Central memory CD8-positive, alpha-beta T cell (primary cell): ENCODE results near the gene RAPGEF4.

Experiments used
- ATAC-seq: fragments of 150-1000 bp; cut with Tn5 transposase; replicated peaks from 2 replicates; pipeline ENCODE4 v1.10.0; 2022; ENCODE audit warnings: mild to moderate bottlenecking, moderate FRiP score, moderate number of reproducible peaks; ENCODE audit not compliant: poor library complexity, severe bottlenecking; ENCODE audit errors: extremely low read depth
- DNase-seq, 2 donors: peaks; one replicate each; pipeline ENCODE4 v3.0.0; 2021; ENCODE audit warnings: low spot score in 2 of 2
- H3K27ac Mint-ChIP-seq: one replicate; pipeline ENCODE4 v1.8.0; 2022; ENCODE audit warnings: low read depth, mild to moderate bottlenecking, moderate library complexity, mixed read lengths
- H3K27me3 Mint-ChIP-seq: one replicate; pipeline ENCODE4 v1.8.0; 2022; ENCODE audit warnings: mixed read lengths
- H3K36me3 Mint-ChIP-seq: one replicate; pipeline ENCODE4 v1.8.0; 2022; ENCODE audit warnings: mild to moderate bottlenecking, moderate library complexity, mixed read lengths; ENCODE audit not compliant: insufficient read depth
- H3K4me1 Mint-ChIP-seq: one replicate; pipeline ENCODE4 v1.8.0; 2022; ENCODE audit warnings: mixed read lengths
- H3K4me3 Mint-ChIP-seq: one replicate; pipeline ENCODE4 v1.8.0; 2022; ENCODE audit warnings: mild to moderate bottlenecking, moderate library complexity, mixed read lengths
- H3K9me3 Mint-ChIP-seq: one replicate; pipeline ENCODE4 v1.8.0; 2022; ENCODE audit warnings: mixed read lengths

RAPGEF4 gene

GRCh38 chr2:172861656-172862476, 126.2 kb downstream of the RAPGEF4 start:
- no peak overlapping the region for H3K4me3 Mint-ChIP-seq
- ATAC-seq (no peak), DNase-seq (no peak)
- H3K27me3 Mint-ChIP-seq: peaks cover 71% of the 10 kb centered on the region
- H3K36me3 Mint-ChIP-seq: no peaks in the 10 kb centered on the region
- H3K4me1 Mint-ChIP-seq: no peaks in the 10 kb centered on the region
- no peaks in the 10 kb centered on the region for H3K9me3 Mint-ChIP-seq
- H3K27ac Mint-ChIP-seq: no peak overlapping the region

GRCh38 chr2:172863341-172863740, 127.7 kb downstream of the RAPGEF4 start:
- Mint-ChIP-seq H3K27ac (no peak overlapping the region), H3K4me1 (no peaks in the 10 kb centered on the region), H3K9me3 (no peaks in the 10 kb centered on the region), H3K36me3 (no peaks in the 10 kb centered on the region), H3K4me3 (no peak overlapping the region), H3K27me3 (peaks cover 64% of the 10 kb centered on the region)
- no peak for ATAC-seq
- DNase-seq: no peak

GRCh38 chr2:172864182-172864581, 128.5 kb downstream of the RAPGEF4 start:
- H3K4me3 Mint-ChIP-seq: no peak overlapping the region
- no peaks in the 10 kb centered on the region for H3K9me3 Mint-ChIP-seq
- H3K27ac Mint-ChIP-seq: no peak overlapping the region
- no peaks in the 10 kb centered on the region for H3K36me3 Mint-ChIP-seq
- ATAC-seq (no peak), DNase-seq (no peak)
- peaks cover 62% of the 10 kb centered on the region for H3K27me3 Mint-ChIP-seq
- H3K4me1 Mint-ChIP-seq: no peaks in the 10 kb centered on the region

GRCh38 chr2:172865422-172865821, 129.8 kb downstream of the RAPGEF4 start:
- Mint-ChIP-seq H3K9me3 (no peaks in the 10 kb centered on the region), H3K4me3 (no peak overlapping the region), H3K27ac (no peak overlapping the region), H3K27me3 (peaks cover 50% of the 10 kb centered on the region), H3K36me3 (no peaks in the 10 kb centered on the region), H3K4me1 (no peaks in the 10 kb centered on the region)
- no peak for DNase-seq
- ATAC-seq: no peak

- Mint-ChIP-seq H3K36me3 (no peaks in the 10 kb centered on the region), H3K4me1 (no peaks in the 10 kb centered on the region), H3K27ac (no peak overlapping the region), H3K4me3 (no peak overlapping the region), H3K27me3 (peaks cover 20% of the 10 kb centered on the region), H3K9me3 (no peaks in the 10 kb centered on the region)
- ATAC-seq (no peak), DNase-seq (no peak)
Measured at GRCh38 chr2:172869861-172870260, 134.2 kb downstream of the RAPGEF4 start.

- H3K9me3 Mint-ChIP-seq: no peaks in the 10 kb centered on the region
- H3K27me3 Mint-ChIP-seq: peaks cover 15% of the 10 kb centered on the region
- H3K4me3 Mint-ChIP-seq: no peak overlapping the region
- H3K36me3 Mint-ChIP-seq: no peaks in the 10 kb centered on the region
- DNase-seq (no peak), ATAC-seq (no peak)
- H3K4me1 Mint-ChIP-seq: no peaks in the 10 kb centered on the region
- no peak overlapping the region for H3K27ac Mint-ChIP-seq
Measured at GRCh38 chr2:172870396-172870795, 134.8 kb downstream of the RAPGEF4 start.

- Mint-ChIP-seq H3K36me3 (no peaks in the 10 kb centered on the region), H3K9me3 (no peaks in the 10 kb centered on the region), H3K27me3 (peaks cover 46% of the 10 kb centered on the region)
Measured at GRCh38 chr2:172877826-172878225, 142.2 kb downstream of the RAPGEF4 start.

GRCh38 chr2:172878260-172878659, 142.6 kb downstream of the RAPGEF4 start:
- H3K27me3 Mint-ChIP-seq: peaks cover 45% of the 10 kb centered on the region
- ATAC-seq: no peak
- H3K4me3 Mint-ChIP-seq: no peak overlapping the region
- H3K36me3 Mint-ChIP-seq: no peaks in the 10 kb centered on the region
- no peaks in the 10 kb centered on the region for H3K9me3 Mint-ChIP-seq
- DNase-seq: no peak
- no peaks in the 10 kb centered on the region for H3K4me1 Mint-ChIP-seq
- no peak overlapping the region for H3K27ac Mint-ChIP-seq

More at GRCh38 chr2:172877826-172878225, 142.2 kb downstream of the RAPGEF4 start:
- no peak for ATAC-seq
- H3K4me1 Mint-ChIP-seq: no peaks in the 10 kb centered on the region
- no peak for DNase-seq
- H3K4me3 Mint-ChIP-seq: no peak overlapping the region
- no peak overlapping the region for H3K27ac Mint-ChIP-seq

- H3K4me1 Mint-ChIP-seq: no peaks in the 10 kb centered on the region
- no peak overlapping the region for H3K4me3 Mint-ChIP-seq
- H3K27ac Mint-ChIP-seq: no peak overlapping the region
- ATAC-seq (no peak), DNase-seq (no peak)
- H3K9me3 Mint-ChIP-seq: no peaks in the 10 kb centered on the region
- peaks cover 42% of the 10 kb centered on the region for H3K27me3 Mint-ChIP-seq
- no peaks in the 10 kb centered on the region for H3K36me3 Mint-ChIP-seq
Measured at GRCh38 chr2:172884336-172884735, 148.7 kb downstream of the RAPGEF4 start.

GRCh38 chr2:172885996-172886395, 150.4 kb downstream of the RAPGEF4 start:
- H3K36me3 Mint-ChIP-seq: no peaks in the 10 kb centered on the region
- H3K4me3 Mint-ChIP-seq: no peak overlapping the region
- H3K4me1 Mint-ChIP-seq: no peaks in the 10 kb centered on the region
- DNase-seq (no peak), ATAC-seq (no peak)
- H3K9me3 Mint-ChIP-seq: no peaks in the 10 kb centered on the region
- H3K27me3 Mint-ChIP-seq: peaks cover 44% of the 10 kb centered on the region
- no peak overlapping the region for H3K27ac Mint-ChIP-seq

- H3K4me3 Mint-ChIP-seq: no peak overlapping the region
- DNase-seq (no peak), ATAC-seq (no peak)
- no peaks in the 10 kb centered on the region for H3K36me3 Mint-ChIP-seq
- no peaks in the 10 kb centered on the region for H3K4me1 Mint-ChIP-seq
- no peaks in the 10 kb centered on the region for H3K9me3 Mint-ChIP-seq
- no peak overlapping the region for H3K27ac Mint-ChIP-seq
- H3K27me3 Mint-ChIP-seq: peaks cover 56% of the 10 kb centered on the region
Measured at GRCh38 chr2:172887280-172887679, 151.6 kb downstream of the RAPGEF4 start.

- Mint-ChIP-seq H3K27me3 (peaks cover 68% of the 10 kb centered on the region), H3K36me3 (peaks cover 1% of the 10 kb centered on the region), H3K4me1 (no peaks in the 10 kb centered on the region)
Measured at GRCh38 chr2:172888714-172889669, 153.3 kb downstream of the RAPGEF4 start.

More at GRCh38 chr2:172888714-172889669, 153.3 kb downstream of the RAPGEF4 start:
- Mint-ChIP-seq H3K27ac (no peak overlapping the region), H3K4me3 (no peak overlapping the region), H3K9me3 (no peaks in the 10 kb centered on the region)
- DNase-seq: no peak
- no peak for ATAC-seq
